Measurements from ENCODE around the gene ARHGDIG. TPM values are rescaled to one million over a fixed set of nuclear protein-coding genes. Genes with fewer than 3 reads are reported as not detected.

The ARHGDIG gene
- total RNA-seq, 1 donor from 2014 or later, result 13.8 TPM

- DNase-seq, result no peak
- H3K27ac Mint-ChIP-seq (ENCODE audit: unreplicated experiment), result no peak overlapping the region
- peaks cover 5% of the 10 kb centered on the region for H3K4me1 Mint-ChIP-seq (ENCODE audit: low read depth, unreplicated experiment)
- no peaks in the 10 kb centered on the region for H3K36me3 Mint-ChIP-seq (ENCODE audit: unreplicated experiment)
- TF ChIP-seq CTCF (IDR thresholded peaks at IDR 0.05; ENCODE audit: partially characterized antibody, unreplicated experiment), result no peak
- no peak overlapping the region for H3K4me3 Mint-ChIP-seq (ENCODE audit: unreplicated experiment)
- H3K9me3 Mint-ChIP-seq (ENCODE audit: unreplicated experiment), result no peaks in the 10 kb centered on the region
- peaks cover 2% of the 10 kb centered on the region for H3K27me3 Mint-ChIP-seq (ENCODE audit: unreplicated experiment)
Observed at GRCh38 chr16:301235-301634, 20.8 kb downstream of the ARHGDIG start.

GRCh38 chr16:301950-302349 is 21.6 kb downstream of the ARHGDIG start:
- no peaks in the 10 kb centered on the region for H3K36me3 Mint-ChIP-seq (ENCODE audit: unreplicated experiment)
- no peak for DNase-seq
- H3K4me3 Mint-ChIP-seq (ENCODE audit: unreplicated experiment), result no peak overlapping the region
- H3K4me1 Mint-ChIP-seq (ENCODE audit: low read depth, unreplicated experiment), result peaks cover 9% of the 10 kb centered on the region
- H3K27ac Mint-ChIP-seq (ENCODE audit: unreplicated experiment), result no peak overlapping the region
- TF ChIP-seq CTCF (IDR thresholded peaks at IDR 0.05; ENCODE audit: partially characterized antibody, unreplicated experiment), result no peak
- no peaks in the 10 kb centered on the region for H3K9me3 Mint-ChIP-seq (ENCODE audit: unreplicated experiment)
- peaks cover 2% of the 10 kb centered on the region for H3K27me3 Mint-ChIP-seq (ENCODE audit: unreplicated experiment)

DNA sequence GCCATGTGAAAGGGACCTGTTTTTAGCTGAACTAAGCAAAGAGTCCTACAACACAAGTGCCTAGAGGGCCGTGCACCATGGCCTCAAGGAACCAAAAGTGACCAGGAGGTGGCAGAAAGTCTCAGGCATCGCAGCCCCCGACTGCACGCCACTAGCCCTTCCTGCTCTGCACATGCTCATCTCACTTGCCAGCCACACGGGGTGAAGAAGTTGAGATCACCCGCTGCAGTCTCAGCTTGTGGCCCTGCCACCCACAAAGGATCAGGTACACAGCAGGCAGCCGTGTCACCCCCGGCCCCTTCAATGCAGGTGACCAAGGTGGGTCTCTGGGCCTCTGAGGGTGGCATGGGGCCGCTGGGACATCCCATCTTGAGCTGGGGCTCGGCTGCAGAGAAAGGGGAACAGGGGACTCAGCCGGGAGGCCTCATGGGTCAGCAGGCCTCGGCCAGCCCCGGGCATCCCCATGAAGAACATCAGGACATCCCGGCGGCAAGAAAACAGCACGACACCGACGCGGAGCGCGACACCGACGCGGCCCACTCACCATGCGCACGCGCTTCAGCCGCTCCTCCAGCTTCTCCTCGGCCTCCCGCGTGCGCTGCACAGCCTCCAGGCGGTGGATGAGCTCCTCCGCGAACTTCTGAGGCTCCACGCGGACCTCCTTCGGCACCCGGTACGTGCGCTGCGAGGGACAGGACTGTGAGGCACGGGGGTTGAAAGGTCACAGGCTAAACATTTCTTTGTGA is 23.5 kb downstream of the ARHGDIG start:
- no peak for DNase-seq
- H3K27ac Mint-ChIP-seq (ENCODE audit: unreplicated experiment), result no peak overlapping the region
- H3K9me3 Mint-ChIP-seq (ENCODE audit: unreplicated experiment), result no peaks in the 10 kb centered on the region
- H3K4me3 Mint-ChIP-seq (ENCODE audit: unreplicated experiment), result no peak overlapping the region
- H3K4me1 Mint-ChIP-seq (ENCODE audit: low read depth, unreplicated experiment), result peaks cover 9% of the 10 kb centered on the region
- no peaks in the 10 kb centered on the region for H3K36me3 Mint-ChIP-seq (ENCODE audit: unreplicated experiment)
- TF ChIP-seq CTCF (IDR thresholded peaks at IDR 0.05; ENCODE audit: partially characterized antibody, unreplicated experiment), result no peak
- peaks cover 2% of the 10 kb centered on the region for H3K27me3 Mint-ChIP-seq (ENCODE audit: unreplicated experiment)

- Mint-ChIP-seq H3K4me1 (ENCODE audit: low read depth, unreplicated experiment) (peaks cover 11% of the 10 kb centered on the region), H3K4me3 (ENCODE audit: unreplicated experiment) (peak overlapping the region; percentile 26), H3K36me3 (ENCODE audit: unreplicated experiment) (no peaks in the 10 kb centered on the region), H3K27me3 (ENCODE audit: unreplicated experiment) (peaks cover 2% of the 10 kb centered on the region), H3K27ac (ENCODE audit: unreplicated experiment) (peak overlapping the region; percentile 28), H3K9me3 (ENCODE audit: unreplicated experiment) (no peaks in the 10 kb centered on the region)
- TF ChIP-seq CTCF (IDR thresholded peaks at IDR 0.05; ENCODE audit: partially characterized antibody, unreplicated experiment), result no peak
- DNase-seq, result no peak
Observed at GRCh38 chr16:305916-306626, 25.7 kb downstream of the ARHGDIG start.

DNA sequence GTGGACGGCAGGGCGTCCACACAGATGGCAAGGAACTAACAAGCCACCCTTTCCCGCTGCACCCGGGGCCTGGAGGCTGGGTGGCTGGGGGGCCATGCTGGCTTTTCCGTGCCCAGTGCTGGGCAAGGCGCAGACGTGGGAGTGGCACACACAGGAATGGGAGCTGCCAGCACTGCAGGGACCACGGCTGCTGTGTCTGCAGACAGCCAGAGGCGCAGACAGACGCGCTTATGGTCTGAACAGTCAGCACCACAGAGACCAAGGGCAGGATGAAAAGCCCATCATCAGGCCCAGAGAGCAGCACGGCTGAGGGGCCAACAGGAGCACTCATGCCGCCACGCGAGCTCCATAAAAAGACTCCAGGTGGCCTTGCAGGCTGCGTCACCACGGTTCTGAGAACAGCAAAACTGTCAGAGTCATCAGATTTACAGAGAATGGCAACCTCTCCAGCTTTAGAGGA is 26.6 kb downstream of the ARHGDIG start:
- DNase-seq, result no peak
- Mint-ChIP-seq H3K4me1 (ENCODE audit: low read depth, unreplicated experiment) (peaks cover 11% of the 10 kb centered on the region), H3K27me3 (ENCODE audit: unreplicated experiment) (peaks cover 2% of the 10 kb centered on the region), H3K36me3 (ENCODE audit: unreplicated experiment) (no peaks in the 10 kb centered on the region), H3K9me3 (ENCODE audit: unreplicated experiment) (no peaks in the 10 kb centered on the region), H3K4me3 (ENCODE audit: unreplicated experiment) (no peak overlapping the region), H3K27ac (ENCODE audit: unreplicated experiment) (no peak overlapping the region)
- no peak for TF ChIP-seq CTCF (IDR thresholded peaks at IDR 0.05; ENCODE audit: partially characterized antibody, unreplicated experiment)
